ENCODE results near the gene SMOC2.
"Not testable (repeated sequence)": the region's sequence is repeated elsewhere in the genome, so short reads cannot be mapped to it uniquely, and the experiment has no call there.

SMOC2 gene

DNA sequence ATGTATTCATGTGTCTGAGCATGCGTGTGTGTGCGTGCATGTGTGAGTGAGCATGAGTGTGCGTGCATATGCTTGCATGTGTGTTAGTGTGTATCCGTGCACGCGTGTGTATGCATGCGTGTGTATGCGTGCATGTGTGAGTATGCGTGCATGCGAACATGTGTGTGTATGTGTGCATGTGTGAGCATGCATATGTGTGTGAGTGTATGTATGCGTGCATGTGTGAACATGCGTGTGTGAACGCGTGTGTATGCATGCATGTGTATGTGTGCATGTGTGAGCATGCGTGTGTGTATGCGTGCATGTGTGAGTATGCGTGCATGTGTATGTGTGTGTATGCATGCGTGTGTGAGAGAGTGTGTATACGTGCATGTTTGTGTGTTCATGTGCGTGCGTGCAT lies 77.9 kb downstream of the SMOC2 start:
- DNase-seq (ENCODE audit: low spot score) = no peak

DNA sequence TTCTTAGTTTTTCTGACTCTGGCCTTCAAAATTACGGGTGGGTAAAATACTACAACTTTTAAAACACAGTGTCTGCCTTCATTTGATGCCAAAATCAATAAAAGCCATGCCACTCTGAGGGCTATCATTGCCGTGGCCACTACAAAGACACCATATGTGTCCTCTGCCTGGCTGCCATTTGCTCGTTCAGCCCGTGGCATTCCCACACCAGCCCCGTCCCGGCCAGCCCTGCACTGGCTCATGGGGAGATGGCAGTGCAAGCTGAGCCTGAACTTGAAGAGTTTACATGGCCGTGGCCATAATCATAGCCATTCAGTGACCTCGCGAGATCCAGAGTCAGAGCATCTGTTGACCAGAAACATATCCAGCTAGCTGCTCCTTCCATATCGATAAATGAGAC lies 79.2 kb downstream of the SMOC2 start:
- no peak for DNase-seq (ENCODE audit: low spot score)

DNA sequence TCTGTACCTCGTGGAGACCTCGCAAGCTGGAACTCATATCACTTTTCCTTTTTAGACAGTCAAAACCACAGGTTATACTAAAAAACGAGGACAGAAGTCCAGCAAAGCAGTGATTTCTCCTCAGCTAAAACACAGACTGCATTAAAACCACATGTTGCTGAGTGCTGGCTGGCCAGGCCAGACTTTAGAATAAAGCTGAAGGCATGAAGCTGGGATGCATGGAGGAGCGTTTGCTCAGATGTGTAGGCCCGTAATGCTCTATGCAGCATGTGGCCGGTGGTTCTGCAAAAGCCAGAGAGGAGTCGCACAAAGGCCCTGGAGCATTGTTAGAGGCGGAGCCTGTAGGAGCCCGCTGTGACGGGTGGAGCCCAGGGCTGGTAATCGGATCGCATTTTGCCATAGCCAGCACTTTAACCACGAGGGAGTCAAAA lies 83.6 kb downstream of the SMOC2 start:
- no peak for DNase-seq (ENCODE audit: low spot score)

DNA sequence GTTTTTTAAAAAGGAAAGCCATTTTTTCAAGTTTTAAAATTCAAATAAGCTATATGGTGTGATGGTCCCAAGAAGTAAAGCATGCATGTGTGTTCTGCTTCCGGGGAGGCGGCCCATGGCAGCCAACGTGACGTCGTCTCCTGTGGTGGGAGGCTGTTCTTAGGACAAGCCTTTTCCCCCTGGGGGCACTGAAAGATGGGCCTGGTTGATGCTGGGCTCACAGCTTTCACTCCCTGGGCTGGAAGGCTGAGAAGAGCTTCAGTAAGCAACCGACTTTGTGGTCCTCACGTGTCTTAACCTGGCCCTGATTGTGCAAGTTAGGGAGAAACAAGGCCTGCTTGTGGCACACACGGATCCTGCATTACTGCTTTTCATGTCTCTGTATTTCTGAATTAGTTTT lies 84.1 kb downstream of the SMOC2 start:
- no peak for DNase-seq (ENCODE audit: low spot score)

DNA sequence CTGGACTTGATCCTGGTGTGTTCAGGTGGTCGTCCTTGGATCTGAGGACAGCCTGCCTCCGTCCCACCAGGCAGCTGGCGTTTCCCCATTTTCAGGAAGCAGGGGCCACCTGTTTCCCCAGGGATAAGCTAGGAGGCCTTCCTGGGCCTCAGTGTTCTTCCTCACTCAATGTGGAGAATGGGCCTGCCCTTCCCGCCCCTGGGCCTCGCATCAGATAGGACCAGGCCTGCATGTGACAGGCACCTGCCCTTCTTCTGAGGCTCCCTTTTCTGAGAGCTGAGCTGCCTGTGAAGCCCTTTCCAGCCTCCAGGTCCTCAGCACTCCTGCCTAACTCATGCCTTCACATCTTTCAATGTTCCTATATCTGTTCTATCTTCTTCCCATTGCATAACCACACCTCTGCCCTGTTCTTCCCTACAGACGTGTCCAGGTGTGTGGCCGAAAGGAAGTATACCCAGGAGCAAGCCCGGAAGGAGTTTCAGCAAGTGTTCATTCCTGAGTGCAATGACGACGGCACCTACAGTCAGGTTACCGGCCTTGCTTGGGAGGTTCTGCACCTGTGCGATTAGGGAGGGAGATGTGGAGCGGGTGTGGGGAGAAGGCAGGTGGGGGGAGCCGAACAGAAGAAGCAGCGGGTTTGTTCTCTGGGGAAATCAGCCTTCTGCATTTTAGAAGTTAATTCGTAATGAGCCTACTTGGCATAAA lies 85.1 kb downstream of the SMOC2 start:
- DNase-seq (ENCODE audit: low spot score) = no peak

DNA sequence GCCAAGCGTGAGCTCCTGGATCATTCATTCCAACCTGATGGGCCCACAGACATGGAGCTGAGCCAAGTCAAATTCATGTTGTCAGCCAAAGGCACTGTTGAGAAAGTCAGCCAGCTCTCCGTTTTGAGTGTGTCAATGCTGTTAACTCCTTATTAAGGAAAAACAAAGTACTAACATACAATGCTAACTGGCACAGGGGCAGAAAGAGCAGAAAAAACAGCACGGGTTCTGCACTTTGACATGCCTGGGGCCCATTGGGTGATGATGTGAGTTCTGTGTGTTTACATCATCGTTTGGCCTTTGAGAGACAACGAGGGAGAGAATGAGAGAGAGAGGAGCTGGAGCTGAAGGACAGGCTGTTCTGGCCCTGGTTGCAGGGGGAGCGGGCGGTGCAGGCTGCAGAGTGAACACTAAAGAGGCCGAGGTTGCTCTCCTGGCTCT lies 85.9 kb downstream of the SMOC2 start:
- no peak for DNase-seq (ENCODE audit: low spot score)

DNA sequence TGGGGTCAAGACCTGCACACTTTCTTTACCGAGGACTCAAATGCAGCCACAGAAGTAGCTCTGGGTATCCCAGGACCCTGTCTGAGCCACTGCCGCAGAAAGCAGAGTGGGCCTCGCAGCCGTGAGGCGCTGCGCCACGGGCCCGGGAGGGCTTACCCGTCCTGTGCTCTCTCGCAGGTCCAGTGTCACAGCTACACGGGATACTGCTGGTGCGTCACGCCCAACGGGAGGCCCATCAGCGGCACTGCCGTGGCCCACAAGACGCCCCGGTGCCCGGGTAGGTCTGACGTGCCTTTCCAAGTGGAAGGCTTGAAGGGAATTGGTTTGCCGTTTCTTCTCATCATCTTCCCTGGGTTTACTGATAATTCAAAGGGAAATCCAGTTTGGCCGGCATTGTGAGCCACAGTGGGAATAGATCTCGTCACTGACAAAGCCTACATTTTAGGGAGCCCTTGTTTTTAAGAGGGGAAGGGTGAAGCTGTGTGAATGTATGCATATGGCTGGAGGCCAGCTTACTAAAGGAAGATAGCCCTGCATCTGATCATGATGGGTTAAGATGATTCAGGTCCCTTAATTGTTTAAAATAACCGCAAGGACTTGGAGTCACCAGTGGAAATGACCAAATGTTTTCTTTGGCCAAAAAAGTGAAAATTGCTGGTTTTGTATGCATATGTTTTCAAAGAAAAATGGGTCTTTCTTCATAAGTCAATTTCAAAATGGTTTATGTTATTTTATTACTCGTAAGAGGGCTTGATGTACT lies 86.6 kb downstream of the SMOC2 start:
- no peak for DNase-seq (ENCODE audit: low spot score)

DNA sequence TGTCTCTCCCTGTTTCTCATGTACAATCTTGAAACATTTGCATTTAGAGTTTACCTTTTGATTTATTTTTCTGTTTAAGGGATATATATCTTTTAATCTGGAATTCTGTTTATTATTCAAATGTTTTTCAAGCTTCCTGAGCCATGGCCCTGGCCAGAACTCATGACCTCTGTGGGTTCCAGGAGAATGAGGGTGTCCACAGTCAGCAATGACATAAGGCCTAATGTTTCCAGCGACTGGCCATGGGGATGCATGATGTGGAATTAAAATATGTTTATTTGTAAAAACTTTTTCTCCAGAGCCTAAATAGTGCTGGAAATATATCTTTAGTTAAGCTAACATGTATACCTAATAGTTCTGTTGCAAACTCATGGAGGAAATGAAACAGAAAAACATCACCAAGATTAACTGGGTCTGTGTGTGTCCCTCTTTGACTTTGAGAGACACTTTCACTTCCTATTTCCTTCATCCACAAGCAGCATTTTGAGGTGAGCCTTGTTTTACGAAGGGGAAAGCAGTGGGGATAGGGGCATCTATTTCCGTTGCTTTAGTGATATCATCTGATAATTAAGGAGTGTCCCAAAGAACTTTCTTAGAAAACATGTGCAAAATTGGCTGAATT lies 87.6 kb downstream of the SMOC2 start:
- no peak for DNase-seq (ENCODE audit: low spot score)

DNA sequence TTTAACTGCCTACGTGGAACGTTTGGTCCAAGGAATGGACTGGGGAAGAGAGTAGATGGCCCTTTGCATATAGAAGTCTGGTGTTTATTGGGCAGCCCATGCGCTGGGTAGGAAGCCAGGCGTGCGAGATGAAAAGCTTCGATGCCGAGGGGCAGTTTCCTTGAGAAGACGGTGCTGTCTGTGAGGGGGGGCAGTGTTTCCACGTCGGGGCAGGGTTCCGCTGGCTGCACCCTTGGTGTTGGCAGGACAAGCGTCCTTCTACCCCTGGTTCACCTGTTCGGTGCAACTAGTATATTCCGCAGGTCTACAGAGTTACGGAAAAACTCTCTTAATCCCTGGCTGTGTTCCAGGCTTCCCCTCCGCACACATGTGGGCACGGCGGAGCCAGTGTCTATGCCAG lies 88.2 kb downstream of the SMOC2 start:
- no peak for DNase-seq (ENCODE audit: low spot score)

DNA sequence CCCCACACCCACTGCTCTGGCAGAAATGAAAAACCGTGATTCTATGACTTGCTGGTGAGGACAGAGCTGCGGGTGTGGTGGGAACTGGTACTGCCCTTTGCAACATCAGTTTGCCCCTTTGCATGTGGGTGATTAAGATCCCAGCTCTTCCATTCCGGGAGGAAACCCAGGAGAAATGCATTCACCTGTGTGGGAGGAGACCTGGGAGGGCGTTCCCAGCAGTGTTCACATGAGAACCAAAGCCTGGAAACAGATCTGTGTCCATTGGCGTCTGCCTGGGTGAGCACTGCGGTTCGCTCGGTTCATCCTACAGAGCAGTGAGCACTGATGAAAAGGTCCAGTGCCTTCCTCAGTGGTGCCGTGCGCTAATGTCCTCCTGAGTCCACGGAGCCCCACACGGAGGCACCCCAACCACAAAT lies 89.7 kb downstream of the SMOC2 start:
- DNase-seq (ENCODE audit: low spot score) = no peak

DNA sequence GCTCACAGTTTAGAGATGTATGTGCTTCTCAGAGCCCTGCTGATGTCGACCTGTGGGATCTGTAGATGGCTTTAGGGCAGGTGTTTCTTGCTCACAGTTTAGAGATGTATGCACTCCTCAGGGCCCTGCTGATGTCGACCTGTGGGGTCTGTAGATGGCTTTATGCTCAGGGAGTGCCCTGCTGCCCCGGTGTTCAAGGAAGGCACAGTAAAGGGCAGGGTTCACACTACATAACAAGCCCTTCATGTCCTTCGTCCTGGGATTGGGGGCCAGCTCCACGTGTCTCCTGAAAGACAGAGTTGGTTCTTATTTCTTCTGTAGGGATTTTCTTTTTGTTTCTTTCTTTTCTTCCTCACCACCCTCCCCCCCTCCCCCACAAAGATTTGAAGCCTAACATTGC lies 91.1 kb downstream of the SMOC2 start:
- DNase-seq (ENCODE audit: low spot score) = no peak

DNA sequence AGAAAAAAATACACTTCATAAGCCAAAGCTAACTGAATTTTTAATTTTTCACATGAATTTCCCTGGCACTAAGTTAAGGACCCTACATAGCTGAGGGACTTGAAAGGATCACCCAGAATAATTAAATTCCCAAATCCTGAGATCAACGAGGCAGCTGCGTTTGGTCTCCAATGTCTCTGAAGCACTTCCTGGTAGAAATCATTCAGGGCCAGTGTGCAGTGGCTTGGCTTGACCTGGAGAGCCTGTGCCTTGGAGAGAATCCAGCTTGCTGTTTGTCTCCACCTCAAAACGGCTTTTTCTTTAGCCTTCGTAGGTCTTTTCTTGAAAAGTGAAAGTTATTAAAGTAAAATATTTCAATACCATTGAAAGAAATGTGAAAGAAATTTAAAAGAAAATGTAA lies 92.4 kb downstream of the SMOC2 start:
- DNase-seq (ENCODE audit: low spot score) = no peak

DNA sequence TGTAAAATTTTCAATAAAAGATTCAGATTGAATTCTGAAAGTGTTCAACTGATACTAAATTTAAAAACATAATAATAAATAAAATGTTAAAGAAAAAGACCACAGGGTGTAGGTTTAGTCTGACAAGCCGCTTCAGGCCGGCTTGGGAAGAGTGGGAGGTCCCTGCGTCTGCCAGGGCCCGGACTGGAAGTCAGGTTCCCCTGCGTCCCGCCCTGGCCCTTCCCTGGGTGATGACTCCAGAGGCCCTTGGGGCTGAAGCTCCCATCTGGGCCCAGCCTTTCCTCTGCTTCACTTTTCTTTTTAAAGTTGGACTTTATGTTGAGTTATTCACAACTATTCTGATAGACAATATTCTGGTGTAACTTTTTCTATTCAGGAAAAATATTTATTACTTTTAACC lies 93.3 kb downstream of the SMOC2 start:
- DNase-seq (ENCODE audit: low spot score) = no peak

DNA sequence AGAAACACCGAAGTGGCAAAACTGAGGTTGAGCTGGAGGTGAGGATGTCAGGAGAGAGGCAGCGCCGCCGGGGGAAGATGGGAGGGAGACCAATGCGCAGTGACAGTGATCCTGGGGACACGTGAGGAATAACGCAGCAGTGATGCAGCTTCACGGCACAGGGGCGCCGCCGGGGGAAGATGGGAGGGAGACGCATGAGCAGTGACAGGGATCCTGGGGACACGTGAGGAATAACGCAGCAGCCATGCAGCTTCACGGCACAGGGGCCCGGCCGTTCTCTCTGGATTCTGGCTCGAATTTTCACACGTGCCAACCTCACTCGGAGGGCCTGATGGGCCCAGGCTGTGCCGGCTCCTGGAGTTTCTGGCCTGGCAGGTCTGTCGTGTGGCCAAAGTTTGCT lies 94.7 kb downstream of the SMOC2 start:
- DNase-seq (ENCODE audit: low spot score) = no peak

DNA sequence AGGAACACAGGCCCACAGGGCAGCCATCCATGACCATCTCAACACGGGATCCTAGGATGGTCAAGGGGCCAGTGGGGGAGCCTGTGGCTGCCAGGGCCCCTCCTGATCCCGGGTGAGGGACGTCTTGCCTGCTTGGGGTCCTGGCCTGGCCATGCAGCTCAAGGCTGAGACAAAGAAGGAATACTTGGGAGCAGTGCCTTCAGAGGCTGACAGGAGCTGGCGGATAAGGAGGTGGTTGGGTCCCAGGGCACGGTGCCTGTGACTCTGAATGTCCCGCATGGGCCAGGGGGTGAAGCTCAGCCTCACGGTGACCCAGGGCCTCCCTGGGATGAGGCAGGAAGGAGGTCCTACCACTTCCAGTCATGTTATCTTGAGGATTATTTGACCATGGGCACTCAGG lies 95.2 kb downstream of the SMOC2 start:
- no peak for DNase-seq (ENCODE audit: low spot score)

DNA sequence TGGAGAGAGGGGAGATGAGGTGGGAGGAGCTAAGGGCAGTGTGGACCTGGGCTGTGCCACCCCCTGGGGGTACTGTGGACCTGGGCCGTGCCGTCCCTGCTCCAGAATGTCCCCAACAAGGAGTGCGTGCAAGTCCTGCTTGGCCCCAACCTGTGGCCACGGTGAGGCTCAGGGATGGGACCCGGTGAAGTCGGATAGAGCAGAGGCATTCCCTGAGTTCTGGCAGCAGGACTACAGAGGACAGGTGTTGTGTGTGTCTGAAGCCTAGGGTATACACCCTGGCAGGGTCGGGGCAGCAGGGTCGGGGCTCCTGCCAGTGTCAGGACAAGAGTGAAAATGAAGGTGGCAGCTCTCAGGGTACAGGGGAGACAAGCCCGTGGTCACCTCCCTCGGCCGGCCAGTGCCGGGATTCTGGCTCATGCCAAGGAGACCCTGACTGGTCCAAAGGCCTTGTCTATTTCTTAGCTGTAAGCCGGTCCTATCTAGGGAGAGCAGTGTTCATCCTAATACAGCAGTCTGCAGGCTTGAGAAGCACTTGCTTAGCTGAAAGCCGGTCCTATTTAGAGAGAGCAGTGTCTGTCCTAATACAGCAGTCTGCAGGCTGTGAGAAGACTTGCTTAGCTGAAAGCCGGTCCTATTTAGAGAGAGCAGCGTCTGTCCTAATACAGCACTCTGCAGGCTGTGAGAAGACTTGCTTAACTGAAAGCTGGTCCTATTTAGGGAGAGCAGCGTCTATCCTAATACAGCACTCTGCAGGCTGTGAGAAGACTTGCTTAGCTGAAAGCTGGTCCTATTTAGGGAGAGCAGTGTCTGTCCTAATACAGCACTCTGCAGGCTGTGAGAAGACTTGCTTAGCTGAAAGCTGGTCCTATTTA lies 95.9 kb downstream of the SMOC2 start:
- DNase-seq (ENCODE audit: low spot score) = no peak

DNA sequence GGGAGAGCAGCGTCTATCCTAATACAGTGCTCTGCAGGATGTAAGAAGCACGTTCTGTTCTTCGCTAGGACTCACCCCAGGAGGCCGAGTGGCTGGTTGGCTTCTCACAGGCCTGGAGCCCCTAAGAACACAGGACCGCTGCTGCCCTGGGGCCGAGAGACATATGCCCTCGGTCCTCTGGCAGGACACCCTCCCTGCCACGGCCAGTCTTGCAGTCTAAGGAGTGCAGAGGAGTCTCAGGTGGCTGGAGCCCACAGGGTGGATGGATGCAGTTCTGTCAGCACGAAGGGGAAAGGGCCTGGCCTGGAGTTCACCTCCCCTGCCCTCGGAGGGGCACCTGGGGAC lies 96.5 kb downstream of the SMOC2 start:
- DNase-seq (ENCODE audit: low spot score) = no peak

DNA sequence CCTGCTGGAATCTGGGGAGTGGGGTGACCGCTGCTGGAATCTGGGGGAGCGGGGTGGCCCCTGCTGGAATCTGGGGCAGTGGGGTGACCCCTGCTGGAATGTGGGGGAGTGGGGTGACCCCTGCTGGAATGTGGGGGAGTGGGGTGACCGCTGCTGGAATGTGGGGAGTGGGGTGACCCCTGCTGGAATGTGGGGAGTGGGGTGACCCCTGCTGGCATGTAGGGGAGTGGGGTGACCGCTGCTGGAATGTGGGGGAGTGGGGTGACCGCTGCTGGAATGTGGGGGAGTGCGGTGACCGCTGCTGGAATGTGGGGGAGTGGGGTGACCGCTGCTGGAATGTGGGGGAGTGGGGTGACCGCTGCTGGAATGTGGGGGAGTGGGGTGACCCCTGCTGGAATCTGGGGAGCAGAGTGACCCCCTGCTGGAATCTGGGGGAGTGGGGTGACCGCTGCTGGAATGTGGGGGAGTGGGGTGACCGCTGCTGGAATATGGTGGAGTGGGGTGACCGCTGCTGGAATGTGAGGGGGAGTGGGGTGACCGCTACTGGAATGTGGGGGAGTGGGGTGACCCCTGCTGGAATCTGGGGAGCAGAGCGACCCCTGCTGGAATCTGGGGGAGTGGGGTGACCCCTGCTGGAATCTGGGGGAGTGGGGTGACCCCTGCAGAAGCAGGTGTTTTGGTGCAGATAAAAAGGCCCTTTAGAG lies 97.4 kb downstream of the SMOC2 start:
- DNase-seq (ENCODE audit: low spot score) = not testable (repeated sequence)

DNA sequence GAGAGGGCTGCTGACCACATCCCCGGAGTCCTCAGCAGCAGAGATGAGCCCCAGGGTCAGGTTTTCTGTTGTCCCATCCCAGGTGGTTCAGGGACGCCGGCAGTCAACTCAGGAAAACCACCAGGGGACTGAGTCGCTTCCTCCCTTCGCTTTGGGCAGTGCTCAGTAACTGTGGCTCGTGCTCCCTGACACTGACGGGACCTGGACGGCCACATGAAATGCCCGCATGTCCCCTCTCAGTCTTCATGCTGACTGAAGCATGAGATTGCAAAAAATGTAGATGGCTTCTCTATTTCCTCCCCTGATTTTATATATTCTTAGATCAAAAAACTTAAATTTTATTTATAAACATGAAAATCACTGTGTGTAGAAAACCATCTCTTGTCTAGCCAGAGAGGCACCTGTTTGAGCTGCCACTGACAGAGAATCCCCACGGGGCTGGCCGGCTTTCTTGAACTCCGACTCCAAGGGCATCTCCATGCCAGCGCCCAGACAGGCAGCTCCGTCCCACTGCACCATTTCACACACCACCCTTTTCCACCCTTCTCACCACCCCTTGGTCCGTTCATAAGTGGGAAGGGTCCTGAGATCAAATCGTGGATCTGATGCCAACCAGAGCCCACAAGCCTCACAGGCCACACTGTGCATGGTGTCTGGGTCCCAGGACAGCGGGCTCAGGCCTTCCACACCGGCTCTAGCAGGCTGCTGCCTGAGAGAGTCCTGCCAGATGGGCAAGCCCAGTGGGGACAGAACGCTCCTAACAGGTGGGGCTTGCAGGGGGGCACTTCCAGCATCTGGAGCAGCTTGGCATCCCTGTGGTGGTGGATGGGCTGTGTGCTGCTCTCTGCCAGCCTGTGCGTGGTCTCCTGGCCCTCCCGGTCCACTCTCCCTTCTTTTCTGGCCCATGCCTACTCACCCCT lies 98.2 kb downstream of the SMOC2 start:
- DNase-seq (ENCODE audit: low spot score) = no peak

DNA sequence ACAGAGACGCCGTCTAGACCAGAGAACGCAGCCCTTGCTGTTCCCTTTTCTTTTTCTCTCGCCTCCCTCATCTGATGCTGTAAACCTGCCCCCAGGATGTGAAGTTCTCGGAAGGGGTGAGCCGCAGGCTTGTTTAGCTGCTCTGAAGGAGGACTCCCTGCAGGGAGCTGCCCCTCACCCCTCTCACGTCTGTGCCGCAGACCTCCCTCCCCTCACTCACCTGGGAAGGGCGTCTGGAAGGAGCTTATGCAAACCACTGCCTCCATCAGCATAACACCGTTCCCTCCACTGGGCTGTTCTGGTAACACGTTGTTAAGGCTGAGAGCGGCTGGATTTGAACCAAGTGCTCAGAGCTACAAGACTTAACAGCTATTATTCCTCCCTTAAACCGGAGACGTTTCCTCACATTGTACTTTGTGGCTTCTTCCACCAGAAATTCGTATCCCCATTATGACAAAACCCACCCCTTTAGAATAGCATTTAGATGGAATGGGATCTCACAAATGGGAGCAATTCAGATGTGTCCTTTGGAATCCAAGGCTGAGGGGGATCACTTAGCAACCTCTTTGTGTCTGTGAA lies 99.8 kb downstream of the SMOC2 start:
- DNase-seq (ENCODE audit: low spot score) = no peak
